GM19452 (cell line): ENCODE measurements around the gene PON3.
"Not testable (repeated sequence)": the region's sequence is repeated elsewhere in the genome, so short reads cannot be mapped to it uniquely, and the experiment has no call there.

Experiments
- ATAC-seq: cut with Tn5 transposase; IDR thresholded peaks from one replicate; pipeline ENCODE4 v1.9.1; 2021; ENCODE audit not compliant: unreplicated experiment

The PON3 gene

DNA sequence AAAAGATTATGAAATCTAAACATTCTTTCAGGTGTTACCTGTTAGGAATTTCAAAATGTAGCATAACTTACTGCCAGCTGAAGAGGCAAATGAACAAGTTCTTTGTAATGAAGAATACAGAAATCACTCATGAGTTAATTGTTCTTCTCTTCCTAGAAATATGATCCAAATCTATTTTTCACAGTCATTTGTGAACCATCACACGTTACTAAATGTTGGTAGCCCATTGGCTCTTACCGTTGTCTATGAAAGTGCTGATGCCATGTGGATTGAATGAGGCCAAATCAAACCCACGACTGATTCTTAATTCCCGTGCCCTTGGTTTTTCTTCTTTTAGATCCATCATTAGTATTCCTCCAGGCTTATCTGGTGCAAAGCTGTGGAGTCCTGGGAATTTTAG lies 15.9 kb upstream of the PON3 start:
- no peak for ATAC-seq

DNA sequence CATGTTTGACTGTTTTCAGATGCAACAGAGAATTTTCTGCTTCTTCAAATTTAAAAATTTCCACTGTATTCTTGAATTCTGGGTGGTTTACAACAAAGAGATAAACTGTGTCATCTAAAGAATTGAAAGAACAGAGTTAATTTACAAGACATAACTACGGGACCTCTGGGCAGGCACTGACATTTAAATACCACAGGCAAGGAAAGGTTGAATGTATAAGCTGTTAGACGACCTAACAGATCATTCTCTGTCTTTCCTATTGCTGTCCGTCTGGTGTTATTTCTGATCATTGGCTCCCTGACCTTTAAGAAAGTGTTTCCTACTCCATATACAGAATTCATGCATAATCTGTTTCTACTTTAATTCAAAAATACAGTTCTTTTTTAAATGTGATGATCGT lies 15.5 kb upstream of the PON3 start:
- no peak for ATAC-seq

DNA sequence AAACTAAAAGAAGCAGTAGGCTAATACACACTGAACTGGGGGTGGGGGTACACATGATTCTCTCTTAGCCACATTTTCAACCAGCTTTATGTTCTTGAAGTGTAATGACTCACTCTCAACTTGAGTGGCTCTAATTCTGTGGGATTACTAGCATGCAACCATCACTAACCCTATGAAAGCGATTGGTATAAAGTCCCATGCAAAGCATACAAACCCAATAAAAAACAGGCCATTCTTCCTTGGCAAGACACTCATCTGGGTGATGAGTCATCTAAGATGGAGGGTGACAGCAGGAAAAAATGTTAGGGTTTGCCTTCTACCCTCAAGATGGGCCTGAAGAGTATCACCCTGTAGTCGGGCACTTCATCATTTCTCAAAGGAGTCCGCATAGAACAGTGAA lies 14.9 kb upstream of the PON3 start:
- ATAC-seq, result no peak

DNA sequence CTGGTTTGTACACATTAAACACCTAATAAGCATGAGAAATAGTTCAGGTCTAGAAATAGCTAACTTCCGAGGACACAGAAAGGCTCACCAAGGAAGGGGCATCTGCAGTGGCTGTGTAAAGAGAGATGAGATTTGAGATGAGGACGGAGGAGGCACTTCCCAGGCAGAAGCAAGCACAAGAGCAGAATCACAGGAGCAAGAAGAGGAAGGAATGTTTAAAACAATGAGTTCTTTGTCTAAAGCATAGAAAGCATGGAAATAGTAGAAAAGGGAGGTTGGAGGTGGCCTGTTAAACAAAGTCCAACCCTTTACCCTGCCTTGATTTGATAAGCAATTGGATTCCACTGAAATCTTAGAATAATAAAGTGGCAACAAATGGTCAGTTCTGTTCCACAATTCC lies 11.6 kb upstream of the PON3 start:
- no peak for ATAC-seq

DNA sequence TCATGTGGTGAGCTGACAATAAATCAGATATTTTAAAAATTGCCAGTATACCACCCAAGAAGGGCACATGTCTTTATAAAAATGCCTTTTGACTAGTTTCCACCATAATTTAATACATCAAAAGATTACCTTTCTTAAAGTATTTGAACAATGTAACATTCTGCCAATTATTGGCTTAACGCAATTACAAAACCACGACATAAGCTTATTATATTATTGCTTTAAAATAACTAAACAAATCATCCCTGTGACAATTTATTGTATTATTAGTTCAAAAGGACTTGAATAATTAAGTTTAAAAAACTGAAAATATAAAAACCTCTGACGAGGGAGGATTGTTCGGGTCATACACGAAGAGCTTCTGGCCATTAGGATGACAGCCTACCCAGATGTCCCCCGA lies 9.6 kb upstream of the PON3 start:
- no peak for ATAC-seq

DNA sequence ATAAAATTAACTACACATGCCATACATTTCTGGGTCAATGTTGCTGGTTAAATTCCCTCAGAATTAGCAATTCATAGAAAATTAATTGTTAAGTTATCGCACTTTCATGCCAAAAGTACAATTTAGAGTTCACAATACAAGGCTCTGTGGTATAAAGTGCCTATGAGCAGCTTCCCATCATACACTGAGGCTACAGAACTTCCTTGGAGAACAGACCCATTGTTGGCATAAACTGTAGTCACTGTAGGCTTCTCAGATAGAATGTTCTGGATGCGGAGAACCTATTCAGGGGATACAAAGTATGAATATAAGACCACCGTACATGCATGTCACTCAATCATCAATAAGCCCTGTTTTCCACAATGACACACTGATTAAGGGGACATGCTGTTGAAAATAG lies 9.0 kb upstream of the PON3 start:
- no peak for ATAC-seq

DNA sequence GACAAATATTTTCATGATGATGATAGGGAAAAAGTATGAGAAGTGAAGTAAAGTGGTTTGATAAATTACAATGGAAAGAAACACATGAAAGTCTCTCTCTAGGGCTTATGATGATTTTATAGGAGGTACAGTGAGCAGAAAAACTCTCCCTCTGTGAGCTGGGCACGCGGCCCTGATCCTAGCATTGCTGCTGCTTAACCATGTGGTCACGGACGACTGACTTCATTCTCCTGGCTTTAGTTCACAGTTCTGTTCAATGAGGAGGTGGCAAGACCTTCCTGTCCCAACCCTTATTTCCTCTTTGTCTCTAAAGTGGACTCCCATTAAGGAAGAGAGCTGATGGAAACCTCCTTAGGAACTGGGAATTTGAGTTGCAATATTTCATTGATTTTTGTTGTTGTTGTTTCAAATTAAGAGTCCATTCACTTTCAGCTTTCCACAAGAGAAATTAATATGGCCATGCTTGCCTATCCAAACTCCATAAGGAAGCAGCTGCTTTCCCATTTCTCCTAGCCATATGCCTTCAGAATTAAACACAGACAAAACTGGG lies 8.2 kb upstream of the PON3 start:
- no peak for ATAC-seq

DNA sequence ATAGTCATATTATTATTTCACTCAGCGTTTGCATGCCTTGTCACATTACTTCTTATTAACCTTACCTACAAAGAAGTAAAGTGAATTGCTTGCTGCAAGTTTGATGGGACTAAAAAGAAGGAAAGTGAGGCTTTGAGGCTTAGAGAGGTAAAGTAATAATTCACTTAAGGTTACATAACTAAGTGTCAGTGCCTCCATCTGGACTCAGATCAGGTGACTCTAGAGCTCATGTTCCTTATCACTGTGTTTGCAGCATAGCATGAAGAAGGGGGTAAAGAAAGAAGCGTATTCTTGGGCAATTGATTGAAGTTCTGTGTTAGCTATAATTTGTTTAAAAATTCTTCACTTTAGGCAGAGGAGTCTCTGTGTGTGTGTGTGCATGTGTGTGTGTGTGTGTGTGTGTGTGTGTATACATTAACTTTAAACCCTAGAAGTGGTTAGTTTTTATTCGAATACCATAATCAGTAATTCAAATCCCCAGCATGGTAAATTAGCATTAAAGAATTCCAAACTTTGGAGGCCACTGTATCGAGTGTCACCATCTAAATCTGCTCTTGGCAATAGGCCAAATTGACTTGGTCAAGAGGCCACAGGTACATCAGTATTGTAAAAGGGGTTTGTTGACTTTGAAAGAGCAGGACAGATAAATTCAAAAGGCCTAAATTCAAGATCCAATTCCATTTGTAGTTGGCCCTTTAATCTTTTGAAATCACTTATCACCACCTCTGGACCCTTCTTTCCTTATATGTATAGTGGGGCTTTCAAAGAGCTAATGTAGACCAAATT lies 2.2 kb upstream of the PON3 start:
- no peak for ATAC-seq

DNA sequence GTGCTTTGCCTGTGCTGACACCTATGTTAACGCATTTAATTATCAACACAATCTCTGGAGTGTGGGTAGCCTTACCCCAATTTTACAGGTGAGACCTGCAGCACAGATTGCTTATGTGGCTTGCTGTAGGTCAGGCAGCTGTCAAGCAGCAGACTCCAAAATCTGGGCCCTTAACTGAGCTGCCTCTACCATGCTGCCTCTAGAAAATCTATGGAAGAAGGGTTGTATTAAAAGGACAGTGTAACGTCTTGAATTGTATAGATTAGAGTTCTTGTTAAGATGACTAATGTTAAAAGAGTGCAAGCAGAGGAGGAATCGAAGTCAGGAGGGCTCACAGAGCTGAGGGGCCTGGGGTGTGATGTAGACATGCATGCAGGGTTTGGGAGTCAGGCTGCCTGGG lies 1.2 kb upstream of the PON3 start:
- ATAC-seq, result no peak

DNA sequence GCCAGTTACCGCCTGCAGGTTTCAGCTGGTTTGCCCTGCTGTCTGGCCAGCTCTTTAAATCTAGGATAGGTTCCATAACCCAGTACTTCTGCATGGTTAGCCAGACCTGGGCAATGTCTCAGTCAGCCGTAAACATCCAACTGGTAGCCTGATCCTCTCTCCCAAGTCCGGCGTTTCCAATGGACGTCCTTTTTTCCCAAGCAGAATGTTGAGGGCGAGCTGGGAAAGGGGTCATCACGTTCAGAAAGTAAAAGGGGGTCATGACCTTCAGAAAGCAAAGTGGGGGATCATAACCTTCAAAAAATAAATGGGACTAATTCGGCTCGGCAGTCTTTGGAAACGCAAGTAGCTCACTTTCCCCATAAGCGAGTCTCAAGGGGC lies 430 bp downstream of the PON3 start:
- no peak for ATAC-seq

DNA sequence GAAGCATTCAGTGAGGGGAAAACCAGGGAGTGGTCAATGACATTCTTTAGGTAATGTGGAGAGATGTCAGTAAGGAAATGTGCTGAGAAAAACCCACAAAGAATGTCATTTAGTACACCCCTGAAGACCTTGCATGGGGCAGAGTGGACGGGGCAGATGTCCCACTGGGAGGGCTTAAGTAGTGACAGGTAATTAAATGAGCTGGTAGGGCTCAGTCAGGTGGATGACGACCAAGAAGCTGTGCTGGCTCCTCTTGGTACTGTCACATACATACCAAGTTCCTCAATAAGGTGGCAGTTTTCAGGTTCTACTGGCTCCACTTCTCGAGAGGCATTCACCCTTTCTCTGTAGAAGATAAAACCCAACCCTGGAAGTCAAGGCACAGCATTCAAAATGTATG lies 1.8 kb downstream of the PON3 start:
- ATAC-seq, result no peak

DNA sequence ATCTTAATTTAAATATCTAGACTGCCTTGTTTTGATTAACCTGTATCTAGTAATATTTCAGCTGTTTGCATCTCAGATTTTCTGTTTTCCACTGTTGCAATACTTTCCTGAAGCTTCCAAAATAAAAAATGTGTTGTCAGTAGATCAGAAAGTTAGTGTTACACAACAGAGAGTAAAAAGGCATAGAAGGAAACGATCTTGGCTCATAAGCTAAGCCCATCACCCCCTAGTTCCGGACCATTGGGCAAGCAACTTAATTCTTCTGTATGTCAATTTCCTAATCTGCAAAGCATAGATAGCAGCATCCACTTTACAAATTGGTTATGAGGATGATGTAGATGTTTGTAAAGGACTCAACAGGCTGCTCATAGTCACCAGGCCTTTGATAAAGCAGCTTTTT lies 4.4 kb downstream of the PON3 start:
- ATAC-seq, result no peak

DNA sequence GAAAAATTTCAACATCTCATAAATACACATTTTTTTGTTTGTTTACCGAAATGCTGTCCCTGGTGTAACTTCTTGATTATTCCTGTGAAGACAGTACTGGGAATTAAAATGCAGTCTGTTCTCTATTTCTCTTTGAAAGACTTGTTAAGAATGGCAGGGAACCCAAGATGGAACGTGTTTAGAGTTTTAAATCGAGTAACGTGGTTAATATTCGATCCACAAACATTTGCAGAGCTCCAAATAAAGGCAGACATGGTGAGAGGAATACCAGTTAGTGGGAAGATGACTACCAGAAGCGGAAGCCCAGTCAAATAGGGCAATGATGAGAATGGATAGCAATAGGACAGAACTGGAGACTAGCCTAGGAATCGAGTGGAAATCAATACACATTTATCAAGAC lies 6.7 kb downstream of the PON3 start:
- ATAC-seq, result no peak

DNA sequence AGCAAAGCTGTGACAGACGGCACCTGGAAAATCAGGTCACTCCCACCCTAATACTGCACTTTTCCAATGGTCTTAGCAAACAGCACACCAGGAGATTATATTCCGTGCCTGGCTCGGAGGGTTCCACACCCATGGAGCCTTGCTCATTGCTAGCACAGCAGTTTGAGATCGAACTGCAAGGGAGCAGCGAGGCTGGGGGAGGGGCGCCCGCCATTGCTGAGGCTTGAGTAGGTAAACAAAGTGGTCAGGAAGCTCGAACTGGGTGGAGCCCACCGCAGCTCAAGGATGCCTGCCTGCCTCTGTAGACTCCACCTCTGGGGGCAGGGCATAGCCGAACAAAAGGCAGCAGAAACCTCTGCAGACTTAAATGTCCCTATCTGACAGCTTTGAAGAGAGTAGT lies 16.7 kb downstream of the PON3 start:
- ATAC-seq, result not testable (repeated sequence)

DNA sequence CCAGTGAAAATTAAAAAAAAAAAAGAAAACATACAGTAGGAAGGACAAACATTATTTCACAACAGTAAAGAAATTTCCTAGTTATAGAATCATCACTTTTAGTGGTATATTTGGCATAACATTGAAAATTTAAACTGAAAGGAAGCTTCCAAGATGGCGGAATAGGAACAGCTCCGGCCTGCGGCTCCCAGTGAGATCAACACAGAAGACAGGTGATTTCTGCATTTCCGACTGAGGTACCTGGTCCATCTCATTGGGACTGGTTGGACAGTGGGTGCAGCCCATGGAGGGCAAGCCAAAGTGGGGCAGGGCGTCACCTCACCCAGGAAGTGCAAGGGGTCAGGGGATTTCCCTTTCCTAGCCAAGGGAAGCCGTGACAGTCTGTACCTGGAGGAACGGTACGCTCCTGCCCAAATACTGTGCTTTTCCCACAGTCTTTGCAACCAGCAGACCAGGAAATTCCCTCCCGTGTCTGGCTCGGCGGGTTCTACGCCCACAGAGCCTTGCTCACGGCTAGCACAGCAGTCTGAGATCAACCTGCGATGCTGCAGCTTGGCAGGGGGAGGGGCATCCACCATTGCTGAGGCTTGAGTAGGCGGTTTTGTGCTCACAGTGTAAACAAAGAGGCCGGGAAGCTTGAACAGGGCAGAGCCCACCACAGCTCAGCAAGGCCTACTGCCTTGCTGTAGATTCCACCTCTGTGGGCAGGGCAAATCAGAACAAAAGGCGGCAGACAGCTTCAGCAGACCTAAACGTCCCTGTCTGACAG lies 19.4 kb downstream of the PON3 start:
- no peak for ATAC-seq

DNA sequence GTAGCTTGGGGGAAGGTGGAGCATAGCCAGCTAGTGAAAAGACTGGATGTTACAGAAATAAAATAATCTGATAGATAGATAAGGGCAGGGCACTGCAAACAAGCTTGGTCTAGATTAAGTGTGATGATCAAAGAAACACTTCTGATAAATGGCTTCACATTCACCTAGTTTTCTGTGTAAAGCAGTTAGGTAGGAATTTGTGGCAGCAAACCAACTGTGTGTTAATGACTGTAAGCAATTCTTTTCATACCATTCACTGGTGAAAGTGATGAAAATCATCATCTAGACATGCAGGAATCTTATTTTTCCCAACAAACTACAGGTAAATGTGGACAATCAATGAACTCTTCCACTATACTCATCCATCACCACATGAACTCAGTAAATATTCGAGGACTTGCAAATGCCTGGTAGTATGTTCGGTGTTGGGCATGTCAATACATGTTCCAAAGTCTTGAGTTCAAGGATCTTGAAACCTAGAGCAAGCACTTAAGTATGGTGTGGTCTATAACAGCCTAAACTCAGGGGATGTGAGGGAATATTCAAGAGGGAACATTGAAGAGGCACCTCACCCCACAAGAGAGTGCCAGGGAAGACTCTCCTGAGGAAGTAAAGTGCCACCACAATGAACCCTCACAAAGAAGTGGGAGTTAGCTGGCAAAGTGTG lies 20.5 kb downstream of the PON3 start:
- ATAC-seq, result no peak

DNA sequence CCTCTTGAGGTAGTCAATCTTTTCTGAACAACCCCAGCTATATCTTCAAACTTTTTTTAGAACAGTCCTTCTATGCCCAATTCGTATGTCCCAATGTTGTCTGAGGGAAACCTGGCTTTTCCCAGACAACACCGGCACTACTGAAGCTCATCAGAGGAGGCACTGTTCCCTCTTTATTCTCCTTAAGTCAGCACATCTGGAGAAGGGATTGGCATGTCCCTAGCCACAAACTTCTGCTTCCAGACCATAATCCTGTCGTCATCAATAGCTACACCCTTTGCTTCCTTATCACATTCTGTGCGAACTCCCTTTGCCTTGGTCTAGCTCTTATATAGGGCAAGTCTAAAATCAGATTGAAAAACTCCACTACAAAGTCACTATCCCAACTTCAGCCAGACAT lies 22.9 kb downstream of the PON3 start:
- no peak for ATAC-seq

DNA sequence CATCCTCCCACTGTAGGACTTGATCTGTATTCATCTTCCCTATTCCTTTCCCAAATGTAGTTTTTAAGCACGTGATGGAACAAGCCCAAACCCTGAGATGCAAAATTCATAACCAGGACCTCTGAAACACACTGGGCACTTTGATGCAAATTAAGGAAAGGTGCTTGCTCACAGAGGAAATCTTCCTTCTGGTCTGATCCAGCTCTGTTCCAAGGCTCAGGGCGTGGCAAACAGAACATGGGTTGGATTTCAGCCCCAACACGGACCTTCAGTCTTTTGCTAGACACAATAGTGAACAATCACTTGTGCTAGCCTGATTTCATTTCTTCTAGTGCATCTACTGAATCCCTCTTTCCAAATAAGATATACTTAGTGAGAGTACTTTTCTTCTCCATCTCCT lies 27.9 kb downstream of the PON3 start:
- no peak for ATAC-seq

DNA sequence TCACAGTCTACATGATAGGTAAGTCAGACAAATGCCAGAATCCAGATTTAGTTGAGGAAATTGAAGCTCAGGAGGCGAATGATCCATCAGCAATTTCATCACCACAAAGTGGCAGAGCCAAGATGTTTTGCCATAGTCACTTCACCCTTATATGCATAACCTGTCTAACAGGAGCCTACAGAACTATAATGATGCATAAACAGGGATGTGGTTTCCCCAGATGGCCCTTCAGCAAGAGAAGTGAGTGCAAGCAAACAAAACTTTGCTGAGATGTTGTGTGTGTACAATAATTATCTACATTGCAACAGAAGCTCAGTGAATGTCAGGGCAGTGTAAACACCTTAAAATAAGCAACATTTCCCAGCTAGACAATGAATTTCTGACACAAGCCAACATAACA lies 28.6 kb downstream of the PON3 start:
- ATAC-seq, result no peak

DNA sequence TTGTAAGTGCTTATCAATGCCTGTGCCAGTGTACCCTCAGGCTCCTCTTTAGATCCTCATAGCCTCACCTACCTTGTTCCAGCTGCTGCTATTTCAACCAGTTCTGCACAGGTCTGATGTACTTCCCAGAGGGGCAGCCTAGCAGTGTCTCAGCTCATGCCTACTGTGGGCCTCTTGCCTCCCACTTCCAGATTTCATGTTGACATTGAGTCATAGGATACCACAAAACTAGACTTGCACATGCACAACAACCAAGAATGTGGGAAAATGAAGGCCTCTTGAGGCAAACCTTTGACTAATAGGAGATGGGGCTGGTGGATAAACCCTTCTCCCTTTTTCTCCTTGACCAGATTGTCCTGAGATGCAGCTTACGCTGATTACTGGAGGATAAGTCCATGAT lies 31.0 kb downstream of the PON3 start:
- ATAC-seq, result no peak

DNA sequence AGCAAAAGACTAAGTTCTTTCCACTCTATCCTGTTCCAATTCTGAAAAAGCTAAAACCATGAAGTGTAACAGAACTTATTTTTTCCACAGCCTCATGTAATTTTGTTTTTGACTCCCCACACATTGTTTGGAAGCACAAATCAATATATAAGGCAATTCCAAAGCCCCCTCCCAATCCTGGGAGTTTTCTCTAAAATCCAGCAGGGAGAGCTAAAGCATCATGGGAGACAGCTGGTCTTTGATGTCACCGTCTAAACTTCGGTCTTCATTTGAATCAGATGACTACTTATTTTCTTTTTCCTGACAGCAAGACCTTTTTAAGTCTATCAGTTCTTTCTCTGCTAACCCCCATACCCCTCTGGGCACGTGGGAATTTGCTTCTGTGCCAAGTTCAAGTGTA lies 38.6 kb downstream of the PON3 start:
- no peak for ATAC-seq
